ENCODE measurements around the gene TCOF1. TPM values are rescaled to one million over a fixed set of nuclear protein-coding genes. Genes with fewer than 3 reads are reported as not detected.
A peak's percentile ranks its signal among the peaks of the same experiment; 100 is the strongest.

TCOF1 gene
- total RNA-seq, 4 donors from 2014 or later, result 19.4 to 85.0 (median 28.2) TPM

GRCh38 chr5:150434464-150434863, 77.0 kb downstream of the TCOF1 start:
- DNase-seq, result no peak
- Histone ChIP-seq H3K9me3 (no peaks in the 10 kb centered on the region), H3K27ac (no peak overlapping the region), H3K36me3 (no peaks in the 10 kb centered on the region), H3K4me3 (no peak overlapping the region), H3K4me1 (peaks cover 0 to 9% (median 0%) of the 10 kb centered on the region in 4 donors), H3K27me3 (no peaks in the 10 kb centered on the region)
- TF ChIP-seq CTCF (IDR thresholded peaks at IDR 0.05) (no peak), POLR2A (IDR thresholded peaks at IDR 0.05) (no peak)

GRCh38 chr5:150436141-150436680, 78.7 kb downstream of the TCOF1 start:
- TF ChIP-seq POLR2A (IDR thresholded peaks at IDR 0.05), result no peak
- peak; percentile 61 to 91 (median 87) for TF ChIP-seq CTCF (IDR thresholded peaks at IDR 0.05)
- H3K27ac ChIP-seq, result peak overlapping the region in 1 of 4 donors; percentile 53
- H3K4me3 ChIP-seq, result no peak overlapping the region
- peaks cover 0 to 9% (median 0%) of the 10 kb centered on the region in 4 donors for H3K4me1 ChIP-seq
- peak; percentile 85 to 99 (median 98) for DNase-seq
- H3K27me3 ChIP-seq, result no peaks in the 10 kb centered on the region
- no peaks in the 10 kb centered on the region for H3K9me3 ChIP-seq
- no peaks in the 10 kb centered on the region for H3K36me3 ChIP-seq

DNA sequence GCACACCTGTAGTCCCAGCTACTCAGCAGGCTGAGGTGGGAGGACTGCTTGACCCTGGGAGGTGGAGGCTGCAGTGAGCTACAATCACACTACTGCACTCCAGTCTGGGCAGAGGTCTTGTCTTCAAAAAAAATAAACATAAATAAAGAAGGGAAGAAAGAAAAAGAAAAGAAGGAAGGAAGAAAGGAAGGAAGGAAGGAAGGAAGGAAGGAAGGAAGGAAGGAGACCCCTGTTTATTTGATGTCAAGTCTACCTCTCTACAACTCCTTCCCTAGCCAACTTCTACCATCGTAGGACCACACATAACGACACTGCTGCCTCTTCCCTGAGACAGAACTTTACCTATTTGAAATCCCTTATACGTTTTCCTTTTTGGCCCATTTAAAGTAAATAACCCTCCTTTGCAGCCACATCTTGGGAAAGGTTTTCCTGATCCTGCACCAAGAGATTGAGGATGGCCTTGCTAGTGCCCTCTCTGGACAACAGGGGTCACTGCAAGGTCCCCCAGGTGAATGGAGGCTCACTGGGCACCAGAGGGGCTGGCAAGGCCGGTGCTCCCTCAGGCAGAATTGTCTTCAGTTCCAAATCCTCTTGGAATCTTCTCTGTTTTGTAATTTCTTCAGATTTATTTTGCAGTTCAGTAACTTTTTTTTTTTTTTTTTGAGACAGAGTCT, 81.5 kb downstream of the TCOF1 start:
- Histone ChIP-seq H3K9me3 (no peaks in the 10 kb centered on the region), H3K27ac (no peak overlapping the region), H3K36me3 (peaks cover 0 to 9% (median 0%) of the 10 kb centered on the region in 3 donors), H3K4me3 (no peak overlapping the region), H3K4me1 (peaks cover 0 to 9% (median 0%) of the 10 kb centered on the region in 4 donors), H3K27me3 (no peaks in the 10 kb centered on the region)
- TF ChIP-seq CTCF (IDR thresholded peaks at IDR 0.05) (peak; percentile 8 to 54 (median 38)), POLR2A (IDR thresholded peaks at IDR 0.05) (no peak)
- no peak for DNase-seq

DNA sequence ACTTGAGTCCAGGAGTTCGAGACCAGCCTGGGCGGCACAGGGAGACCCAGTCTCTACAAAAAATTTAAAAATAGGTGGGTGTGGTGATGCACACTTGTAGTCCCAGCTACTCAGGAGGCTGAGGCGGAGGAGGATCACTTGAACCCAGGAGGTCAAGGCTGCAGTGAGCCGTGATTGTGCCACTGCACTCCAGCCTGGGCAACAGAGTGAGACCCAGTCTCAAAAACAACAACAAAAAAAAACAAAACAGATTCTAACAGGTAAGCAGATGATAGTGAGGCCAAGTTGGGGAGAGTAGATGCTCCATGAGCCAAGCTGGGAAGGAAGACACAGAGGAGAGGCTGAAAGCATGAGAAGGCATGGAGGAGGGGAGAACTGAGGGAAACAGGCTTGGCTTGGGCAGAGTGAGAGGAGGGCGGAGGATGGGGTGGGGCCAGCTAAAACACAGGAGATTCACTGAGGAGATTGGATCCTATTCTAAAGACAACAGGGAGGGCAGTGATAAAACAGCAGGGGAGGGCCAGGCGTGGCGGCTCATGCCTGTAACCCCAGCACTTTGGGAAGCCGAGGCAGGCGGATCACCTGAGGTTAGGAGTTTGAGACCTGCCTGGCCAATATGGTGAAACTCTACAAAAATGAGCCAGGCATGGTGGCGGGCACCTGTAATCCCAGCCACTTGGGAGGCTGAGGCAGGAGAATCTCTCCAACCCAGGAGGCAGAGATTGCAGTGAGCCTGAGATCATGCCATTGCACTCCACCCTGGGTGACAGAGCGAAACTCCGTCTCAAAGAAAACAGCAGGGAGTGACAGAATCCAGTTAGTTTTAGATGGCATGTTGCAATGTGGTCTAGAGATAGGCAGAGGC, 83.7 kb downstream of the TCOF1 start:
- DNase-seq, result no peak
- Histone ChIP-seq H3K27me3 (no peaks in the 10 kb centered on the region), H3K4me3 (no peak overlapping the region), H3K27ac (no peak overlapping the region), H3K4me1 (peaks cover 0 to 5% (median 0%) of the 10 kb centered on the region in 4 donors), H3K9me3 (no peaks in the 10 kb centered on the region), H3K36me3 (peaks cover 0 to 30% (median 0%) of the 10 kb centered on the region in 3 donors)
- TF ChIP-seq CTCF (IDR thresholded peaks at IDR 0.05) (no peak), POLR2A (IDR thresholded peaks at IDR 0.05) (no peak)

- TF ChIP-seq CTCF (IDR thresholded peaks at IDR 0.05), result no peak
- Histone ChIP-seq H3K27ac (no peak overlapping the region), H3K36me3 (peaks cover 0 to 39% (median 0%) of the 10 kb centered on the region in 3 donors)
Measured at GRCh38 chr5:150441813-150442698, 84.6 kb downstream of the TCOF1 start.

More at GRCh38 chr5:150441813-150442698, 84.6 kb downstream of the TCOF1 start:
- no peaks in the 10 kb centered on the region for H3K27me3 ChIP-seq
- H3K4me3 ChIP-seq, result no peak overlapping the region
- H3K9me3 ChIP-seq, result no peaks in the 10 kb centered on the region
- no peaks in the 10 kb centered on the region for H3K4me1 ChIP-seq
- DNase-seq, result no peak
